T-cell (primary cell): ENCODE results near the gene SPOCK2. TPM values are rescaled to one million over a fixed set of nuclear protein-coding genes. Genes with fewer than 3 reads are reported as not detected.
A peak's percentile ranks its signal among the peaks of the same experiment; 100 is the strongest.

Experiments used
- ATAC-seq, 4 experiments: fragments of 200-7000 bp in 3 of 4; fragments of 150-1000 bp in 1 of 4; cut with Tn5 transposase; replicated peaks in 1 of 4; 1 replicate in 3 of 4; 2 replicates in 1 of 4; pipeline ENCODE4 v1.10.0; 2021; ENCODE audit warnings: moderate library complexity in 3 of 4, mild to moderate bottlenecking in 2 of 4, moderate number of reproducible peaks in 1 of 4
- CTCF ChIA-PET, 2 donors: fragments of 300-600 bp; sonication (Branson Sonifier 250); formaldehyde crosslinking; loops; one replicate each; lab custom pipeline; 2022; ENCODE audit warnings: antibody characterized with exemption in 2 of 2; lab: Charles Lee
- POLR2A ChIA-PET, 2 donors: fragments of 300-600 bp; sonication (Branson Sonifier 250); formaldehyde crosslinking; loops; one replicate each; lab custom pipeline; 2022; ENCODE audit warnings: antibody characterized with exemption in 2 of 2; lab: Charles Lee
- DNase-seq, 35 experiments: peaks; one replicate each; pipeline versions ENCODE4 v3.0.0 to v3.0.0-alpha.2; 2013 to 2023
- H3K27ac ChIP-seq: one replicate; pipeline ENCODE4 v1.5.1; 2013; ENCODE audit warnings: low read length
- H3K27me3 ChIP-seq, 2 experiments: replicated peaks in 1 of 2; 1 replicate in 1 of 2; 2 replicates in 1 of 2; pipeline versions ENCODE4 v1.6.1 to v1.7.0; 2013; ENCODE audit warnings: low read length in 1 of 2, mixed read lengths in 1 of 2; ENCODE audit not compliant: control insufficient read depth in 2 of 2, insufficient read depth in 2 of 2; ENCODE audit errors: extremely low read depth in 1 of 2
- H3K36me3 ChIP-seq, 2 donors: 1 replicate in 1 of 2; 2 replicates in 1 of 2; pipeline versions ENCODE4 v1.6.1 to v1.7.0; 2013; ENCODE audit warnings: low read length in 1 of 2; ENCODE audit not compliant: control insufficient read depth in 2 of 2, insufficient read depth in 1 of 2; ENCODE audit errors: extremely low read depth in 1 of 2
- H3K4me1 ChIP-seq, 2 experiments: 1 replicate in 1 of 2; 2 replicates in 1 of 2; pipeline versions ENCODE4 v1.6.1 to v1.7.0; 2013; ENCODE audit warnings: low read length in 2 of 2, mixed read lengths in 1 of 2; ENCODE audit not compliant: insufficient read depth in 2 of 2, control insufficient read depth in 1 of 2; ENCODE audit errors: extremely low read depth in 1 of 2
- H3K4me3 ChIP-seq, 2 donors: 1 replicate in 1 of 2; 2 replicates in 1 of 2; pipeline versions ENCODE4 v1.5.1 to v1.7.0; 2013; ENCODE audit warnings: mild to moderate bottlenecking in 2 of 2, low read length in 1 of 2, moderate library complexity in 1 of 2; ENCODE audit not compliant: control insufficient read depth in 1 of 2; ENCODE audit errors: extremely low read depth in 1 of 2
- H3K9me3 ChIP-seq: 2 replicates; pipeline ENCODE4 v1.7.0; 2013
- H3K27ac Mint-ChIP-seq, 2 donors: one replicate each; pipeline ENCODE4 v1.8.0; 2020 to 2021; ENCODE audit warnings: mild to moderate bottlenecking in 2 of 2, mixed read lengths in 2 of 2
- H3K27me3 Mint-ChIP-seq, 2 donors: one replicate each; pipeline ENCODE4 v1.8.0; 2021 to 2022; ENCODE audit warnings: mixed read lengths in 2 of 2
- H3K36me3 Mint-ChIP-seq: one replicate; pipeline ENCODE4 v1.8.0; 2021; ENCODE audit warnings: mixed read lengths
- H3K4me1 Mint-ChIP-seq, 3 donors: one replicate each; pipeline ENCODE4 v1.8.0; 2020 to 2022; ENCODE audit warnings: mixed read lengths in 3 of 3, mild to moderate bottlenecking in 1 of 3
- H3K4me3 Mint-ChIP-seq, 3 donors: one replicate each; pipeline ENCODE4 v1.8.0; 2020 to 2022; ENCODE audit warnings: mild to moderate bottlenecking in 3 of 3, mixed read lengths in 3 of 3, moderate library complexity in 3 of 3
- H3K9me3 Mint-ChIP-seq, 3 donors: one replicate each; pipeline ENCODE4 v1.8.0; 2020 to 2022; ENCODE audit warnings: mixed read lengths in 3 of 3
- WGBS: methylation state at CpG from one replicate; pipeline ENCODE4 v1.1.5; 2013; ENCODE audit warnings: missing lambda C conversion rate; ENCODE audit not compliant: insufficient coverage; 5-methylcytosine and 5-hydroxymethylcytosine counted together
- total RNA-seq, 35 experiments: library from RNA in 6 of 35; stranded (reverse) in 6 of 35; fragments of 120-200 nt in 1 of 35; gene quantifications; one replicate each; pipeline versions ENCODE4 v1.2.1 to v1.2.4 and lab custom pipeline; 2013 to 2026

The SPOCK2 gene
- total RNA-seq, 5 donors from 2014 or later (not counting 1 experiment from before 2014, with no cell fraction given) = 501 to 684 (median 547) TPM

GRCh38 chr10:72106154-72106849 lies 18.0 kb upstream of the SPOCK2 start:
- CTCF ChIA-PET = interaction anchor here in 1 of 2 donors (0.9 kb wide), 1 partner anchor 1316 kb away, joined by 6 read pairs; no protein-coding TSS in a partner anchor
- no CpG with 5 or more reads among the region's 2 CpGs for WGBS
- Histone ChIP-seq H3K4me1 (peaks cover 60 to 83% of the 10 kb centered on the region in 2 experiments), H3K27ac (peak overlapping the region; percentile 53), H3K27me3 (no peaks in the 10 kb centered on the region), H3K4me3 (no peak overlapping the region), H3K9me3 (no peaks in the 10 kb centered on the region), H3K36me3 (no peaks in the 10 kb centered on the region)
- Mint-ChIP-seq H3K9me3 (no peaks in the 10 kb centered on the region), H3K4me3 (peak overlapping the region in 1 of 3 donors; percentile 74), H3K27me3 (no peaks in the 10 kb centered on the region), H3K36me3 (peaks cover 17% of the 10 kb centered on the region), H3K27ac (peak overlapping the region; percentile 92 to 94), H3K4me1 (peaks cover 91 to 95% (median 95%) of the 10 kb centered on the region in 3 donors)
- DNase-seq (peak in 1 of 35 experiments; percentile 20), ATAC-seq (no peak)
- POLR2A ChIA-PET = interaction anchor here in 1 of 2 donors (0.6 to 2.3 kb wide), 2 partner anchors 17 to 60 kb away, joined by 7 to 10 read pairs; partner anchors contain the start of gene SPOCK2

GRCh38 chr10:72105710-72106109 lies 17.4 kb upstream of the SPOCK2 start:
- peaks cover 56 to 81% of the 10 kb centered on the region in 2 experiments for H3K4me1 ChIP-seq
- no peaks in the 10 kb centered on the region for H3K36me3 ChIP-seq
- H3K36me3 Mint-ChIP-seq = peaks cover 20% of the 10 kb centered on the region
- no CpG with 5 or more reads among the region's 5 CpGs for WGBS
- H3K4me3 Mint-ChIP-seq = peak overlapping the region in 1 of 3 donors; percentile 74
- H3K27me3 Mint-ChIP-seq = no peaks in the 10 kb centered on the region
- POLR2A ChIA-PET = no interaction called here
- CTCF ChIA-PET = no interaction called here
- H3K4me1 Mint-ChIP-seq = peaks cover 92 to 96% (median 96%) of the 10 kb centered on the region in 3 donors
- no peak overlapping the region for H3K4me3 ChIP-seq
- H3K27ac Mint-ChIP-seq = peak overlapping the region; percentile 92 to 94
- DNase-seq (no peak), ATAC-seq (no peak)
- H3K27ac ChIP-seq = peak overlapping the region; percentile 53
- no peaks in the 10 kb centered on the region for H3K9me3 Mint-ChIP-seq
- no peaks in the 10 kb centered on the region for H3K9me3 ChIP-seq
- H3K27me3 ChIP-seq = no peaks in the 10 kb centered on the region

- no peaks in the 10 kb centered on the region for H3K9me3 ChIP-seq
- no peaks in the 10 kb centered on the region for H3K9me3 Mint-ChIP-seq
- peaks cover 20% of the 10 kb centered on the region for H3K36me3 Mint-ChIP-seq
- H3K27ac Mint-ChIP-seq = peak overlapping the region; percentile 92 to 94
- DNase-seq (no peak), ATAC-seq (no peak)
- ChIA-PET CTCF (no interaction called here), POLR2A (interaction anchor here in 1 of 2 donors (0.8 kb wide), 1 partner anchor 12 kb away, joined by 3 read pairs; no protein-coding TSS in a partner anchor)
- H3K4me3 ChIP-seq = no peak overlapping the region
- peak overlapping the region; percentile 53 for H3K27ac ChIP-seq
- no peaks in the 10 kb centered on the region for H3K27me3 ChIP-seq
- peaks cover 87 to 93% (median 92%) of the 10 kb centered on the region in 3 donors for H3K4me1 Mint-ChIP-seq
- H3K4me3 Mint-ChIP-seq = peak overlapping the region in 1 of 3 donors; percentile 74
- WGBS = 98% methylated on average over 4 of the region's 9 CpGs
- H3K4me1 ChIP-seq = peaks cover 50 to 77% of the 10 kb centered on the region in 2 experiments
- H3K27me3 Mint-ChIP-seq = no peaks in the 10 kb centered on the region
- H3K36me3 ChIP-seq = no peaks in the 10 kb centered on the region
Measured at GRCh38 chr10:72105098-72105475, 16.7 kb upstream of the SPOCK2 start.

GRCh38 chr10:72104472-72105097 lies 16.2 kb upstream of the SPOCK2 start:
- ChIA-PET CTCF (interaction anchor here in 1 of 2 donors (0.6 kb wide), 1 partner anchor 20 kb away, joined by 3 read pairs; no protein-coding TSS in a partner anchor), POLR2A (interaction anchor here in 1 of 2 donors (0.6 to 0.8 kb wide), 2 partner anchors 12 to 15 kb away, joined by 3 read pairs; no protein-coding TSS in a partner anchor)
- Histone ChIP-seq H3K9me3 (no peaks in the 10 kb centered on the region), H3K4me1 (peaks cover 45 to 72% of the 10 kb centered on the region in 2 experiments), H3K4me3 (no peak overlapping the region), H3K27me3 (no peaks in the 10 kb centered on the region), H3K36me3 (no peaks in the 10 kb centered on the region), H3K27ac (no peak overlapping the region)
- Mint-ChIP-seq H3K27ac (peak overlapping the region; percentile 92 to 94), H3K36me3 (peaks cover 23% of the 10 kb centered on the region), H3K27me3 (no peaks in the 10 kb centered on the region), H3K9me3 (no peaks in the 10 kb centered on the region), H3K4me1 (peaks cover 82 to 89% (median 88%) of the 10 kb centered on the region in 3 donors), H3K4me3 (peak overlapping the region in 1 of 3 donors; percentile 74)
- ATAC-seq (no peak), DNase-seq (no peak)
- 96% methylated on average over 4 of the region's 8 CpGs for WGBS

GRCh38 chr10:72099600-72099921 lies 11.2 kb upstream of the SPOCK2 start:
- peaks cover 46 to 60% (median 52%) of the 10 kb centered on the region in 3 donors for H3K4me1 Mint-ChIP-seq
- peaks cover 56% of the 10 kb centered on the region for H3K36me3 Mint-ChIP-seq
- H3K4me3 ChIP-seq = no peak overlapping the region

More at GRCh38 chr10:72099600-72099921, 11.2 kb upstream of the SPOCK2 start:
- ATAC-seq = no peak
- Mint-ChIP-seq H3K4me3 (no peak overlapping the region), H3K9me3 (no peaks in the 10 kb centered on the region), H3K27me3 (no peaks in the 10 kb centered on the region), H3K27ac (no peak overlapping the region)
- Histone ChIP-seq H3K9me3 (no peaks in the 10 kb centered on the region), H3K27ac (no peak overlapping the region), H3K36me3 (peaks cover 3 to 6% of the 10 kb centered on the region in 2 donors), H3K27me3 (no peaks in the 10 kb centered on the region), H3K4me1 (peaks cover 12 to 28% of the 10 kb centered on the region in 2 experiments)
- no peak for DNase-seq
- ChIA-PET POLR2A (no interaction called here), CTCF (interaction anchor here in 1 of 2 donors (0.6 kb wide), 2 partner anchors 17 to 30 kb away, joined by 3 to 8 read pairs; no protein-coding TSS in a partner anchor)
- WGBS = 80% methylated on average over 1 of the region's 10 CpGs
